GM10266 (cell line): ENCODE results near the gene PTDSS2.

Source experiments
- DNase-seq: peaks from one replicate; pipeline ENCODE4 v3.0.0; 2012; ENCODE audit errors: extremely low spot score
- TF ChIP-seq, protein P1 (sequence below): IDR thresholded peaks from 2 replicates; pipeline ENCODE4 v1.5.1; 2012; ENCODE audit warnings: mild to moderate bottlenecking, low read depth; ENCODE audit not compliant: control insufficient read depth, insufficient read depth; ENCODE audit errors: missing control alignments

The PTDSS2 gene

GRCh38 chr11:452203-452744 is 2.2 kb downstream of the PTDSS2 start:
- DNase-seq, result no peak
- TF ChIP-seq, protein P1, sequence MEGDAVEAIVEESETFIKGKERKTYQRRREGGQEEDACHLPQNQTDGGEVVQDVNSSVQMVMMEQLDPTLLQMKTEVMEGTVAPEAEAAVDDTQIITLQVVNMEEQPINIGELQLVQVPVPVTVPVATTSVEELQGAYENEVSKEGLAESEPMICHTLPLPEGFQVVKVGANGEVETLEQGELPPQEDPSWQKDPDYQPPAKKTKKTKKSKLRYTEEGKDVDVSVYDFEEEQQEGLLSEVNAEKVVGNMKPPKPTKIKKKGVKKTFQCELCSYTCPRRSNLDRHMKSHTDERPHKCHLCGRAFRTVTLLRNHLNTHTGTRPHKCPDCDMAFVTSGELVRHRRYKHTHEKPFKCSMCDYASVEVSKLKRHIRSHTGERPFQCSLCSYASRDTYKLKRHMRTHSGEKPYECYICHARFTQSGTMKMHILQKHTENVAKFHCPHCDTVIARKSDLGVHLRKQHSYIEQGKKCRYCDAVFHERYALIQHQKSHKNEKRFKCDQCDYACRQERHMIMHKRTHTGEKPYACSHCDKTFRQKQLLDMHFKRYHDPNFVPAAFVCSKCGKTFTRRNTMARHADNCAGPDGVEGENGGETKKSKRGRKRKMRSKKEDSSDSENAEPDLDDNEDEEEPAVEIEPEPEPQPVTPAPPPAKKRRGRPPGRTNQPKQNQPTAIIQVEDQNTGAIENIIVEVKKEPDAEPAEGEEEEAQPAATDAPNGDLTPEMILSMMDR, result no peak

GRCh38 chr11:452916-453527 is 2.9 kb downstream of the PTDSS2 start:
- TF ChIP-seq, protein P1, result no peak
- no peak for DNase-seq

DNA sequence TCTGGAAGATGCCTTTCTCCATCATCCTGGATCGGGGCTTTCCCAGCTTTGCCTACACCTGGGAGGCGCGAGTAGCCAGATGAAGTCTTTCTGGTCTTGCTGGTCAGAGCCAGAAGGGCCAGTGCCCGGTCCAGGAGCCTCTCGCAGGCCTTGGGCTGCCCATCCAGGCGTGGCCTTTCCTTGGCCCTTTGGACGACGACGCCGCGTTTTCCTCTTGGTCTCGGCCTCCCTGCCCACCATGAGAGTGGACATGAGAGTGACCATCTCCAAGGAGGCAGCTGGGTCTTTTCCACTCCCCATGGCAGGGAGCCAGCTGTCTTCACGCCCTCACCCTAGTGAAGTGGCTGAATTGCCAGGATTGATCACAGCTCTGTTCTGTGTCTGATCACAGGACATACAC is 3.5 kb downstream of the PTDSS2 start:
- TF ChIP-seq, protein P1, result no peak

GRCh38 chr11:454043-454442 is 4.0 kb downstream of the PTDSS2 start:
- TF ChIP-seq, protein P1, result no peak
- no peak for DNase-seq

More for the DNA sequence above, 3.5 kb downstream of the PTDSS2 start:
- DNase-seq, result no peak

DNA sequence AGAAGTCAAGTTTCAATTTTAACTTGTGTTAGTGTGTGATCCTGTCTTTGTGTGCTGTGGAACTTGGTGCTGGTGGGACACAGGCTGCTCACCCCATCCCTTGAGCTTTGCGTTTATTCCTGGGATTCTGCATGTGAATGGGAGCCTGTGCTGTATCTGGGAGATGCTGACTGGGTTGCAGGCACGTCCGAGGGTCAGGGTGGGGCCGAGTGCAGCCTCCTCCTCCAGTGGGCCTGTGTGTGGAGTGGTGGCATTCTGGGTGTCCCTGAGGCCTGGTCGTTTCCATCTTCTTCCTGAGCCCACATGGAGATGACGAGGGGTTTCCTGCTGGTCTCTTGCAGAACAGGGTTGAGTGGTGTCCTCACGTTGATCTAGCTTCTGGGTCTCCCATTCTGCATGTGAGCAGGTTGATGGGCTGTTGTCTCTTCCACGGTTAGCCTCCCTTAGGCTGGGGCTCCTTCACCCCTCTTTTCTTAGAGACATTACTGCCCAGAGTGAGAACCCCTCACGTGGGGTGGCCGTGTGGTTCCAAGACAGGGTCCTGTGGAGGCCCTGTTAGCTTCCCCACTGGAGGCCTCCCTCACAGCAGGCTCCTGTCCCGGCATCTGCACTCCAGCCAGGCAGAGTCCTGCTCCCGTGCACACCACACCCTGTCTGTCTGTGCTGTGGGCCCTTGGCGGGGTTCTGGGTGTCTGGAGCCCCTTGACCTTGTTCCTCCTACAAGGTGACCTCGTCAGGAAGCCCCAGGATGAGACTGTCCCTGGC is 4.9 kb downstream of the PTDSS2 start:
- no peak for DNase-seq

DNA sequence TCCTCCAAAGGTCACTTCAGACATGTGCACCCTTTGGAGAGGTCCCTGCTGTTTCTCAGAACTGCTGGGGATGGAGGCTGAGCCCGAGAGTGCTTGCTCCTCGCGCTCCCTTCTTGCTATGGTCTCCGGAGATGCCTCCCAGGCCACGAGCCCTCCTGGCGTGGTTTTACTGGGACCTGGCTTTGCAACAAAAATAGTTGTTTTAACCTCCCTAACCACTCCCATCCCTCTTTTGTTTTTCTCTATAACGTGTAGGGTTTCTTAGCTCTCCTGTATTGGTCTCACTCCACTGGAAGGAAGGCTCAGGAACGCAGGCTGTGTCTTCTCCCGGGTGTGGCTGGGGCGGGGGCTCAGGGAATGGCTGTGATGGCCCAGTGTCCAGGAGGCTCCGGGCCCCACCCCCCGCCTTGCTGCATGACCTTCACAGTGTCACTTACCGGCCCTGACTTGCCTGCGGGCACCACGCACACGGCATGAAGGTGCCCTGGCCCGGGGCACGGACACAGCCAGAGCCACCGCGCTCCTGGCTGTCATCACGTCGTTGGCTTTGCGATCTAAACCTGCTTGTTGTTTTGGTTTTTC is 5.6 kb downstream of the PTDSS2 start:
- no peak for DNase-seq
- TF ChIP-seq, protein P1, result no peak

More for the DNA sequence above, 4.9 kb downstream of the PTDSS2 start:
- TF ChIP-seq, protein P1, result no peak

DNA sequence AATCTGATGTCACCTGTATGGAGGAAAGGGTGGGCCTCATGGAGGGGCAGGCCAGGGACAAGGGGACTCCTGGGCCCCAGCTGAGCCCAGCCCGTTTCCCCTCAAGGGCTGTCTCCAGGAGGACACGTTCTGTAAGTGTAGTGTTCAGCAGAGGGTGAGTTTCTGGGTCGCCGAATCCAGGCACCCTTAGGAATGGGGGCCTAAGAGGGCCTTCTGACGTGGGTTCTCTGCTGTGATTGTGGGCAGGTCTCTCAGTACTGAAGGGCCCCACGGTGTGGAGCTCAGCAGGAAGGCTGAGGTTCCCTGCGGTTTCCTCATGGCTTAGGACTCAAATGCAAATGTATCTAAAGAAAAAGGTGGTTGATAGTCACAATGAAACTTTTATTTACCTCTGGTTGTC is 6.5 kb downstream of the PTDSS2 start:
- TF ChIP-seq, protein P1, result no peak
- DNase-seq, result peak; percentile 75
